Endothelial cell of umbilical vein (primary cell): Measurements from ENCODE around the gene LMF2.
A peak's percentile ranks its signal among the peaks of the same experiment; 100 is the strongest.

Experiments used
- EZH2 ChIP-seq: IDR thresholded peaks from 2 replicates; pipeline ENCODE4 v1.6.1; 2012; ENCODE audit warnings: borderline replicate concordance, low read depth, mild to moderate bottlenecking, moderate library complexity, low read length, inconsistent platforms; ENCODE audit not compliant: severe bottlenecking
- JUN ChIP-seq: IDR thresholded peaks from 2 replicates; pipeline ENCODE4 v1.6.1; 2011; ENCODE audit warnings: borderline replicate concordance, low read depth; ENCODE audit not compliant: insufficient read length, insufficient read depth
- MYC ChIP-seq: IDR thresholded peaks from one replicate; pipeline ENCODE4 v1.6.1; 2011; ENCODE audit warnings: mild to moderate bottlenecking, low read depth, low read length
- POLR2A ChIP-seq: IDR thresholded peaks from 2 replicates; pipeline ENCODE4 v1.6.1; 2012; ENCODE audit warnings: low read depth, mild to moderate bottlenecking, control low read depth, low read length
- POLR2AphosphoS5 ChIP-seq: IDR thresholded peaks from 2 replicates; pipeline ENCODE4 v1.6.1; 2012; ENCODE audit warnings: low read depth, mild to moderate bottlenecking, control low read depth, low read length, moderate library complexity; ENCODE audit not compliant: insufficient read depth
- TF ChIP-seq, protein P1 (sequence below), 2 donors: IDR thresholded peaks; 1 replicate in 1 of 2; 2 replicates in 1 of 2; pipeline ENCODE4 v1.5.1; 2011; ENCODE audit warnings: low read length in 2 of 2, mild to moderate bottlenecking in 2 of 2, moderate library complexity in 2 of 2, control low read depth in 1 of 2, inconsistent platforms in 1 of 2, low read depth in 1 of 2; ENCODE audit not compliant: insufficient read depth in 1 of 2; ENCODE audit errors: extremely low read depth in 1 of 2
- TF ChIP-seq, protein P2 (sequence below): IDR thresholded peaks from 2 replicates; pipeline ENCODE4 v1.6.1; 2011; ENCODE audit not compliant: insufficient read depth, insufficient read length

DNA sequence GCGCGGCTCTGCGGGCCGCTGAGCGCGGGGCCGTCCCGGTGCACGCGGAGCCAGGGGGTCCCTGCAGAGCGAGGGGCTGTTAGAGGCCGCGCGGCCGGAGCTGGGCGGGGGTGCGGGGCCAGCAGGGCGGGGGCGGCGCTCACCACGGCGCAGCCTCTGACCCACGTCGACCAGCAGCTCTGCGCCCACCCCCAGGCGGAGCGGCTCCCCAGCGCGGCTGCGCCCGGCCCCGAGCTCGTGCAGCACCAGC lies 18.3 kb upstream of the LMF2 start:
- TF ChIP-seq POLR2A (no peak), EZH2 (no peak), POLR2AphosphoS5 (no peak), MYC (no peak), JUN (no peak)
- TF ChIP-seq, protein P1, sequence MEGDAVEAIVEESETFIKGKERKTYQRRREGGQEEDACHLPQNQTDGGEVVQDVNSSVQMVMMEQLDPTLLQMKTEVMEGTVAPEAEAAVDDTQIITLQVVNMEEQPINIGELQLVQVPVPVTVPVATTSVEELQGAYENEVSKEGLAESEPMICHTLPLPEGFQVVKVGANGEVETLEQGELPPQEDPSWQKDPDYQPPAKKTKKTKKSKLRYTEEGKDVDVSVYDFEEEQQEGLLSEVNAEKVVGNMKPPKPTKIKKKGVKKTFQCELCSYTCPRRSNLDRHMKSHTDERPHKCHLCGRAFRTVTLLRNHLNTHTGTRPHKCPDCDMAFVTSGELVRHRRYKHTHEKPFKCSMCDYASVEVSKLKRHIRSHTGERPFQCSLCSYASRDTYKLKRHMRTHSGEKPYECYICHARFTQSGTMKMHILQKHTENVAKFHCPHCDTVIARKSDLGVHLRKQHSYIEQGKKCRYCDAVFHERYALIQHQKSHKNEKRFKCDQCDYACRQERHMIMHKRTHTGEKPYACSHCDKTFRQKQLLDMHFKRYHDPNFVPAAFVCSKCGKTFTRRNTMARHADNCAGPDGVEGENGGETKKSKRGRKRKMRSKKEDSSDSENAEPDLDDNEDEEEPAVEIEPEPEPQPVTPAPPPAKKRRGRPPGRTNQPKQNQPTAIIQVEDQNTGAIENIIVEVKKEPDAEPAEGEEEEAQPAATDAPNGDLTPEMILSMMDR (IDR thresholded peaks at IDR 0.05; ENCODE audit: extremely low read depth in 1 of 2, insufficient read depth in 1 of 2, low read depth in 1 of 2, low read length in 2 of 2): peak in 1 of 2 donors; percentile 70
- TF ChIP-seq, protein P2, sequence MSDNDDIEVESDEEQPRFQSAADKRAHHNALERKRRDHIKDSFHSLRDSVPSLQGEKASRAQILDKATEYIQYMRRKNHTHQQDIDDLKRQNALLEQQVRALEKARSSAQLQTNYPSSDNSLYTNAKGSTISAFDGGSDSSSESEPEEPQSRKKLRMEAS: no peak
